Measurements from ENCODE around the gene ANKRD31.
A peak's percentile ranks its signal among the peaks of the same experiment; 100 is the strongest.

DNA sequence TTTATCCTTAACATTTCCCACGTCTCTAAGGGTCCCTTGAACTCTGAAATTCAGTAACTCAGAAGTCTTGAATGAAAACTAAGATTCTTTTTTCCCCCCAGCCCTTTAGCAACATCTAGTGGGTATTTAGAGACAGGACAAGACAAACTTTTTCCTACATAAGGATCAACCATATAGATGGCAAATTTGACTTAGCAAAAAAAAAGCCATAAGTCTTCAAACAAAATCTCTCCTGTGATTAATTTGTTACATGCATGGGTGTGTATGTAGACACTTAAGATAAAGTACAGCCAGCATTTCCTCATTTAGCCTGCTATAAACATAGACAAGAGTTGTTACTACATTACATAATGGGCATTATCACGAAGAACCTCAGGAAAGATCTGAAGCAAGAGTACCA, 29.1 kb upstream of the ANKRD31 start:
- TF ChIP-seq CTCF (IDR thresholded peaks at IDR 0.05) (peak in 5 of 6 experiments; percentile 30 to 65 (median 50)), POLR2A (IDR thresholded peaks at IDR 0.05) (no peak)

Measured in adrenal gland (tissue), 5 donors.